ENCODE measurements around the gene ZNF680.

GRCh38 chr7:64504581-64505120 is 58.2 kb downstream of the ZNF680 start:
- TF ChIP-seq CTCF (conservative IDR thresholded peaks at IDR 0.05; ENCODE audit: low read length) = no peak
- no peak for TF ChIP-seq EZH2phosphoT487 (IDR thresholded peaks at IDR 0.05; ENCODE audit: borderline replicate concordance)

Data from Loucy (cell line).